Ectodermal cell (in vitro differentiated cells): ENCODE results near the gene CBX1.
A peak's percentile ranks its signal among the peaks of the same experiment; 100 is the strongest.

Source experiments
- H3K27ac ChIP-seq: 2 replicates; pipeline ENCODE4 v1.7.0; 2013; ENCODE audit warnings: mild to moderate bottlenecking, low read depth, low read length; ENCODE audit not compliant: insufficient read depth, poor library complexity, severe bottlenecking
- H3K27me3 ChIP-seq: 2 replicates; pipeline ENCODE4 v1.7.0; 2013; ENCODE audit warnings: mild to moderate bottlenecking, low read length; ENCODE audit not compliant: insufficient read depth, control insufficient read depth, poor library complexity, severe bottlenecking
- H3K36me3 ChIP-seq: one replicate; pipeline ENCODE4 v1.7.0; 2013; ENCODE audit warnings: low read length; ENCODE audit not compliant: control insufficient read depth, insufficient read depth
- H3K4me1 ChIP-seq: one replicate; pipeline ENCODE4 v1.7.0; 2013; ENCODE audit warnings: low read length; ENCODE audit not compliant: control insufficient read depth, insufficient read depth
- H3K4me3 ChIP-seq: 2 replicates; pipeline ENCODE4 v1.7.0; 2013; ENCODE audit warnings: low read depth, low read length, control low read depth; ENCODE audit not compliant: insufficient read depth
- H3K9me3 ChIP-seq: 2 replicates; pipeline ENCODE4 v1.7.0; 2013; ENCODE audit warnings: mild to moderate bottlenecking, low read length, moderate library complexity; ENCODE audit not compliant: control insufficient read depth
- WGBS, 2 experiments: methylation state at CpG; one replicate each; pipeline ENCODE4 v1.1.7; 2013; ENCODE audit warnings: missing lambda C conversion rate in 2 of 2; 5-methylcytosine and 5-hydroxymethylcytosine counted together

CBX1 gene

GRCh38 chr17:48064638-48065037, 36.6 kb downstream of the CBX1 start:
- Histone ChIP-seq H3K4me3 (no peak overlapping the region), H3K9me3 (no peaks in the 10 kb centered on the region), H3K36me3 (peaks cover 28% of the 10 kb centered on the region), H3K27me3 (no peaks in the 10 kb centered on the region), H3K4me1 (no peaks in the 10 kb centered on the region), H3K27ac (no peak overlapping the region)
- WGBS, 2 experiments, result 86 to 89% methylated on average over 3 of the region's 3 CpGs

GRCh38 chr17:48062273-48062672, 39.0 kb downstream of the CBX1 start:
- Histone ChIP-seq H3K27ac (no peak overlapping the region), H3K4me1 (no peaks in the 10 kb centered on the region), H3K9me3 (no peaks in the 10 kb centered on the region), H3K4me3 (no peak overlapping the region), H3K36me3 (peaks cover 39% of the 10 kb centered on the region), H3K27me3 (no peaks in the 10 kb centered on the region)
- WGBS, 2 experiments, result 95 to 96% methylated on average over 7 of the region's 7 CpGs

GRCh38 chr17:48060249-48060648, 41.0 kb downstream of the CBX1 start:
- Histone ChIP-seq H3K36me3 (peaks cover 40% of the 10 kb centered on the region), H3K9me3 (no peaks in the 10 kb centered on the region)

GRCh38 chr17:48059125-48059668, 42.1 kb downstream of the CBX1 start:
- Histone ChIP-seq H3K9me3 (no peaks in the 10 kb centered on the region), H3K27me3 (no peaks in the 10 kb centered on the region), H3K36me3 (peaks cover 34% of the 10 kb centered on the region), H3K4me1 (peaks cover 14% of the 10 kb centered on the region), H3K27ac (no peak overlapping the region), H3K4me3 (no peak overlapping the region)
- WGBS, 2 experiments, result 95 to 96% methylated on average over 32 of the region's 32 CpGs

More at GRCh38 chr17:48060249-48060648, 41.0 kb downstream of the CBX1 start:
- Histone ChIP-seq H3K4me3 (no peak overlapping the region), H3K27ac (no peak overlapping the region), H3K27me3 (no peaks in the 10 kb centered on the region), H3K4me1 (peaks cover 7% of the 10 kb centered on the region)
- 89 to 91% methylated on average over 7 of the region's 7 CpGs for WGBS, 2 experiments

GRCh38 chr17:48058393-48059124, 42.7 kb downstream of the CBX1 start:
- Histone ChIP-seq H3K27me3 (no peaks in the 10 kb centered on the region), H3K9me3 (no peaks in the 10 kb centered on the region), H3K4me1 (peaks cover 20% of the 10 kb centered on the region), H3K27ac (no peak overlapping the region), H3K4me3 (no peak overlapping the region), H3K36me3 (peaks cover 34% of the 10 kb centered on the region)
- WGBS, 2 experiments, result 94 to 95% methylated on average over 11 of the region's 11 CpGs

- H3K27ac ChIP-seq, result no peak overlapping the region
- no peak overlapping the region for H3K4me3 ChIP-seq
- H3K36me3 ChIP-seq, result peaks cover 29% of the 10 kb centered on the region
- H3K9me3 ChIP-seq, result no peaks in the 10 kb centered on the region
- 86 to 88% methylated on average over 4 of the region's 4 CpGs for WGBS, 2 experiments
- no peaks in the 10 kb centered on the region for H3K27me3 ChIP-seq
- peaks cover 30% of the 10 kb centered on the region for H3K4me1 ChIP-seq
Measured at GRCh38 chr17:48057626-48058025, 43.7 kb downstream of the CBX1 start.

GRCh38 chr17:48056879-48057278, 44.4 kb downstream of the CBX1 start:
- Histone ChIP-seq H3K36me3 (peaks cover 29% of the 10 kb centered on the region), H3K9me3 (no peaks in the 10 kb centered on the region), H3K4me1 (peaks cover 37% of the 10 kb centered on the region), H3K27me3 (no peaks in the 10 kb centered on the region), H3K4me3 (no peak overlapping the region), H3K27ac (no peak overlapping the region)
- WGBS, 2 experiments, result 95% methylated on average over 2 of the region's 2 CpGs

- Histone ChIP-seq H3K36me3 (peaks cover 29% of the 10 kb centered on the region), H3K4me3 (no peak overlapping the region), H3K9me3 (no peaks in the 10 kb centered on the region), H3K27me3 (no peaks in the 10 kb centered on the region), H3K4me1 (peaks cover 42% of the 10 kb centered on the region), H3K27ac (peak overlapping the region; percentile 19)
- 91 to 92% methylated on average over 10 of the region's 10 CpGs for WGBS, 2 experiments
Measured at GRCh38 chr17:48056246-48056745, 45.0 kb downstream of the CBX1 start.

GRCh38 chr17:48055531-48056245, 45.6 kb downstream of the CBX1 start:
- H3K36me3 ChIP-seq, result peaks cover 33% of the 10 kb centered on the region
- WGBS, 2 experiments, result 24 to 33% methylated on average over 4 to 5 of the region's 5 CpGs
- H3K4me1 ChIP-seq, result peaks cover 48% of the 10 kb centered on the region
- no peaks in the 10 kb centered on the region for H3K27me3 ChIP-seq
- peak overlapping the region; percentile 51 for H3K4me3 ChIP-seq
- peak overlapping the region; percentile 19 for H3K27ac ChIP-seq
- H3K9me3 ChIP-seq, result no peaks in the 10 kb centered on the region
